ENCODE results near the gene TNFAIP2. TPM values are rescaled to one million over a fixed set of nuclear protein-coding genes. Genes with fewer than 3 reads are reported as not detected.
A peak's percentile ranks its signal among the peaks of the same experiment; 100 is the strongest.
"Not testable (repeated sequence)": the region's sequence is repeated elsewhere in the genome, so short reads cannot be mapped to it uniquely, and the experiment has no call there.

Gene TNFAIP2
- total RNA-seq, 1 donor from 2014 or later, result 21.5 TPM

- TF ChIP-seq CTCF (conservative IDR thresholded peaks at IDR 0.05), result no peak
- DNase-seq (ENCODE audit: extremely low spot score, unreplicated experiment), result no peak
- Mint-ChIP-seq H3K36me3 (no peaks in the 10 kb centered on the region), H3K4me1 (ENCODE audit: unreplicated experiment) (peaks cover 5% of the 10 kb centered on the region), H3K27ac (peak overlapping the region; percentile 15), H3K4me3 (peak overlapping the region; percentile 9), H3K9me3 (no peaks in the 10 kb centered on the region), H3K27me3 (no peaks in the 10 kb centered on the region)
Observed at GRCh38 chr14:103151270-103151945, 28.1 kb downstream of the TNFAIP2 start.

GRCh38 chr14:103155010-103155409 lies 31.7 kb downstream of the TNFAIP2 start:
- H3K27me3 Mint-ChIP-seq, result no peaks in the 10 kb centered on the region
- H3K36me3 Mint-ChIP-seq, result no peaks in the 10 kb centered on the region
- no peak overlapping the region for H3K4me3 Mint-ChIP-seq
- no peaks in the 10 kb centered on the region for H3K9me3 Mint-ChIP-seq
- H3K27ac Mint-ChIP-seq, result no peak overlapping the region
- TF ChIP-seq CTCF (conservative IDR thresholded peaks at IDR 0.05), result no peak
- peaks cover 9% of the 10 kb centered on the region for H3K4me1 Mint-ChIP-seq (ENCODE audit: unreplicated experiment)
- DNase-seq (ENCODE audit: extremely low spot score, unreplicated experiment), result no peak

- not testable (repeated sequence) for H3K9me3 Mint-ChIP-seq, H3K4me3 Mint-ChIP-seq
Observed at GRCh38 chr14:103155416-103155815, 32.2 kb downstream of the TNFAIP2 start.

GRCh38 chr14:103155826-103156394 lies 32.6 kb downstream of the TNFAIP2 start:
- DNase-seq (ENCODE audit: extremely low spot score, unreplicated experiment), result no peak
- Mint-ChIP-seq H3K4me1 (ENCODE audit: unreplicated experiment) (peaks cover 11% of the 10 kb centered on the region), H3K27me3 (no peaks in the 10 kb centered on the region), H3K36me3 (no peaks in the 10 kb centered on the region), H3K9me3 (no peaks in the 10 kb centered on the region), H3K4me3 (no peak overlapping the region), H3K27ac (no peak overlapping the region)
- no peak for TF ChIP-seq CTCF (conservative IDR thresholded peaks at IDR 0.05)

More at GRCh38 chr14:103155416-103155815, 32.2 kb downstream of the TNFAIP2 start:
- not testable (repeated sequence) for H3K36me3 Mint-ChIP-seq; H3K27me3 Mint-ChIP-seq; DNase-seq (ENCODE audit: extremely low spot score, unreplicated experiment); H3K27ac Mint-ChIP-seq; H3K4me1 Mint-ChIP-seq (ENCODE audit: unreplicated experiment)

- Mint-ChIP-seq H3K27ac (peak overlapping the region; percentile 34), H3K4me1 (ENCODE audit: unreplicated experiment) (peaks cover 14% of the 10 kb centered on the region), H3K36me3 (no peaks in the 10 kb centered on the region), H3K9me3 (no peaks in the 10 kb centered on the region), H3K27me3 (no peaks in the 10 kb centered on the region), H3K4me3 (peak overlapping the region; percentile 51)
- TF ChIP-seq CTCF (conservative IDR thresholded peaks at IDR 0.05), result no peak
- DNase-seq (ENCODE audit: extremely low spot score, unreplicated experiment), result no peak
Observed at GRCh38 chr14:103156651-103157378, 33.6 kb downstream of the TNFAIP2 start.

- TF ChIP-seq CTCF (conservative IDR thresholded peaks at IDR 0.05), result no peak
- Mint-ChIP-seq H3K36me3 (no peaks in the 10 kb centered on the region), H3K4me3 (no peak overlapping the region), H3K9me3 (peaks cover 3% of the 10 kb centered on the region), H3K27ac (no peak overlapping the region), H3K27me3 (no peaks in the 10 kb centered on the region), H3K4me1 (ENCODE audit: unreplicated experiment) (peaks cover 14% of the 10 kb centered on the region)
- DNase-seq (ENCODE audit: extremely low spot score, unreplicated experiment), result no peak
Observed at GRCh38 chr14:103157969-103158368, 34.7 kb downstream of the TNFAIP2 start.
